Measurements from ENCODE around the gene KMO.

KMO gene

DNA sequence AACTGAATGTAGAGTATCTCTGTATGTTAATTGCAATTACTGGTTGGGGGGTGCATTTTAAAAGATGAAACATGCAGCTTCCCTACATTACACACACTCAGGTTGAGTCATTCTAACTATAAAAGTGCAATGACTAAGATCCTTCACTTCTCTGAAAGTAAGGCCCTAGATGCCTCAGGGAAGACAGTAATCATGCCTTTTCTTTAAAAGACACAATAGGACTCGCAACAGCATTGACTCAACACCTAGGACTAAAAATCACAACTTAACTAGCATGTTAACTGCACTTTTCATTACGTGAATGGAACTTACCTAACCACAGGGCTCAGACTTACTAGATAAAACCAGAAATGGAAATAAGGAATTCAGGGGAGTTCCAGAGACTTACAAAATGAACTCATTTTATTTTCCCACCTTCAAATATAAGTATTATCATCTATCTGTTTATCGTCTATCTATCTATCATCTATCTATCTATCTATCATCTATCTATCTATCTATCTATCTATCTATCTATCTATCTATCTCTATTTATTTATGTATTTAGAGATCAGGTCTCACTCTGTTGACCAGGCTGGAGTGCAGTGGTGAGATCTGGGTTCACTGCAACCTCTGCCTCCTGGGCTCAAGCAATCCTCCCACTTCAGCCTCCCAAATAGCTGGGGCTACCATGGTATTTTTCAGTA, 60.2 kb downstream of the KMO start:
- DNase-seq (ENCODE audit: low spot score) = no peak
- H3K36me3 Mint-ChIP-seq (ENCODE audit: low read depth) = peaks cover 2% of the 10 kb centered on the region
- H3K27me3 Mint-ChIP-seq (ENCODE audit: low read depth) = no peaks in the 10 kb centered on the region
- H3K27ac Mint-ChIP-seq = no peak overlapping the region
- H3K9me3 Mint-ChIP-seq = no peaks in the 10 kb centered on the region
- H3K4me1 Mint-ChIP-seq (ENCODE audit: low read depth) = peaks cover 3% of the 10 kb centered on the region
- no peak overlapping the region for H3K4me3 Mint-ChIP-seq

DNA sequence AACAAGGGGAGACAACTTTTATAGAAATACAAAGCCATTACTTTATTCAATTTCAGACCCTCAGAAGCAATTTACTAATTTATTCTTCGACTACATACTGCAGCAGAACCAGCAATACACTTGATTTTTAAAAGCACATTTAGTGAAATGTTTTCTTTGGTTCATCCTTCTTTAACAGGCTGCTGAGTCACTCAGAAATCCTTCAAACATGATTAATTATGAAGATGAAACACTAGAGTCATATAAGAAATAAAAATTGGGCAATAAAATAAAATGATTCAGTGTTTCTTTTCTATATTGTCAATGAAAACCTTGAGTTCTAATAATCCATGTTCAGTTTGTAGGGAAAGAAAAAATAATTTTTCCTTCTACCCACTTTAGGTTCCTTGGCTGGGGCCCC, 61.0 kb downstream of the KMO start:
- H3K9me3 Mint-ChIP-seq = no peaks in the 10 kb centered on the region
- H3K27ac Mint-ChIP-seq = no peak overlapping the region
- H3K36me3 Mint-ChIP-seq (ENCODE audit: low read depth) = peaks cover 2% of the 10 kb centered on the region
- DNase-seq (ENCODE audit: low spot score) = no peak
- no peak overlapping the region for H3K4me3 Mint-ChIP-seq
- H3K27me3 Mint-ChIP-seq (ENCODE audit: low read depth) = no peaks in the 10 kb centered on the region
- H3K4me1 Mint-ChIP-seq (ENCODE audit: low read depth) = peaks cover 3% of the 10 kb centered on the region

DNA sequence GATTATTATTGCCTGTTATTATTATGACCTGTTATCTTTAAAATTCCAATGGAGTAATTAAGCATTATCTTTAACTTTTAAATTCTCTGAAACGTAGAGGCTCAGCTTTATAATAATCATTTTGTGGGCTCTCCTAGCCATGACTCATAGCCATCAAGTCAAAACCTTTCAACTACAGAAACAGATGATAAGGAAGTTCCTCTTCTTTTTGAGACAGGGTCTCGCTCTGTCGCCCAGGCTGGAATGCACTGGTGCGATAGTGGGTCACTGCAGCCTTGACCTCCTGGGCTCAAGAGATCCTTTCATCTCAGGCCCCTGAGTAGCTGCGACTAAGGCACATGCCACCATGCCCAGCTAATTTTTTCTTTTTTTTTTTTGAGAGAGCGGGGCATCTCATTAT, 64.5 kb downstream of the KMO start:
- peaks cover 5% of the 10 kb centered on the region for H3K36me3 Mint-ChIP-seq (ENCODE audit: low read depth)

DNA sequence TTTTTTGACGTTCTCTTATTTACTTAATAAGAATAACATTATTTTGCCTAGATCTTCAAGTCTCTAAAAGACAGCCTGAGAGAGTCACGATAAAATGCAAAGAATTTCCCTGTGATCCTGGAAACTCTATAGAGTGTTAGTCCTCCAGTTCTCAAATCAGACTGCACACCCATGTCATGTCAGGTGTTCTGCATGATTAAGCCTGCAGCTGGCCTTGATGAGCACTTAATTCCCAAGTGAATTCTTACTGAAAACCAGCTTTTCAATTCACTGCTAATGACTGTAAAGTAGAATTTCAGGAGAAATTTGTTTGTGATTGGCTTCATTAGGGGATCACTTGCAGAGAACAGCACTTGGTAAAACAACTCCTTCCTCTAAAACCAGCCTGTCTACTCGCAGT, 66.1 kb downstream of the KMO start:
- Mint-ChIP-seq H3K4me1 (ENCODE audit: low read depth) (no peaks in the 10 kb centered on the region), H3K4me3 (no peak overlapping the region), H3K27ac (no peak overlapping the region), H3K36me3 (ENCODE audit: low read depth) (peaks cover 11% of the 10 kb centered on the region), H3K27me3 (ENCODE audit: low read depth) (no peaks in the 10 kb centered on the region), H3K9me3 (no peaks in the 10 kb centered on the region)
- no peak for DNase-seq (ENCODE audit: low spot score)

More for the DNA sequence above, 64.5 kb downstream of the KMO start:
- Mint-ChIP-seq H3K9me3 (no peaks in the 10 kb centered on the region), H3K27me3 (ENCODE audit: low read depth) (no peaks in the 10 kb centered on the region), H3K4me3 (no peak overlapping the region), H3K27ac (no peak overlapping the region), H3K4me1 (ENCODE audit: low read depth) (peaks cover 2% of the 10 kb centered on the region)
- DNase-seq (ENCODE audit: low spot score) = no peak

DNA sequence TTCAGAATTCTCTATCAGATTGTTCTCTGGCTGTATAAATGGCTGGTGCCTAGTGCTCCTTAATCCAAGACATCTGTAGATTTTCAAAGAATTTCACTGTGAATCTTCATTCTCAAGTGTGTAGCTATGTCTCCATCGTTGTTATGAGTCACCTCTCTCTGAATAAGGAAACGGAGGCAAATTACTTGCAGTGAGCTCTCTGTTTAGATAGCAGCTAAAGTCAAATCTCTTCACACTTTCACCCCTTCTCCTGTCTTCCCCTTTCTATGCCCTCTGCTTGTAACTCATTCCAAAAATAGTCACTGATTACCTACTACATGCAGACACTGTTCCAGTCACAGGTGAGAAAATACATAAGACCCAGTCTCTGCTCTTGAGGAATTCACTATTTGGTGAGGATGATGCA, 68.3 kb downstream of the KMO start:
- Mint-ChIP-seq H3K36me3 (ENCODE audit: low read depth) (peaks cover 9% of the 10 kb centered on the region), H3K27ac (no peak overlapping the region), H3K4me1 (ENCODE audit: low read depth) (no peaks in the 10 kb centered on the region), H3K9me3 (no peaks in the 10 kb centered on the region), H3K4me3 (no peak overlapping the region), H3K27me3 (ENCODE audit: low read depth) (no peaks in the 10 kb centered on the region)
- DNase-seq (ENCODE audit: low spot score) = no peak

DNA sequence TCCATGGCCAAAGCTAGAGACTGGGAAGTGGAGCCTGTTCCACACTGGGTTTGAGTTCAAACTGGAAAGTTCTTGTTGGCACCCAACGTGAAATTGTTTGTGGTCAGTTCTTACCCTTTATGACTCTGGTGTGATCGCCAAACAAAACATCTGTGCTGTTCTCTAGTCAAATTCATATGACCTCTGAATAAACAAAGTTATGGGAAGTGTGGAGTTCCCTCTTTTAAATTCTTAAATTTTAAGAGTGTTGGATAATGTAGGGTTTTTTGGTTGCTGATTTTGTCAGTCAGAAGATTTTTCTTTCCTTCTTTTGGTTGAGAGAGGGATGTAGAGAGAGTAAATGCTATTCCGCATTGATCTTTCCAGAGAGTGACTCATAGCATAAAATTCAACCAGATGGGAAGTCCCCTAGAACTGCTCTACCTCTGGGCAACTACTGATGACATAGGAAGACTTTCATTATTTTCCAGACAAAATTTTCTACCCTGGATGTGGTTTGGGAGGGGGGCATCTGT, 71.6 kb downstream of the KMO start:
- Mint-ChIP-seq H3K27ac (no peak overlapping the region), H3K9me3 (no peaks in the 10 kb centered on the region), H3K36me3 (ENCODE audit: low read depth) (peaks cover 9% of the 10 kb centered on the region), H3K4me3 (no peak overlapping the region), H3K27me3 (ENCODE audit: low read depth) (no peaks in the 10 kb centered on the region), H3K4me1 (ENCODE audit: low read depth) (no peaks in the 10 kb centered on the region)
- DNase-seq (ENCODE audit: low spot score) = no peak

DNA sequence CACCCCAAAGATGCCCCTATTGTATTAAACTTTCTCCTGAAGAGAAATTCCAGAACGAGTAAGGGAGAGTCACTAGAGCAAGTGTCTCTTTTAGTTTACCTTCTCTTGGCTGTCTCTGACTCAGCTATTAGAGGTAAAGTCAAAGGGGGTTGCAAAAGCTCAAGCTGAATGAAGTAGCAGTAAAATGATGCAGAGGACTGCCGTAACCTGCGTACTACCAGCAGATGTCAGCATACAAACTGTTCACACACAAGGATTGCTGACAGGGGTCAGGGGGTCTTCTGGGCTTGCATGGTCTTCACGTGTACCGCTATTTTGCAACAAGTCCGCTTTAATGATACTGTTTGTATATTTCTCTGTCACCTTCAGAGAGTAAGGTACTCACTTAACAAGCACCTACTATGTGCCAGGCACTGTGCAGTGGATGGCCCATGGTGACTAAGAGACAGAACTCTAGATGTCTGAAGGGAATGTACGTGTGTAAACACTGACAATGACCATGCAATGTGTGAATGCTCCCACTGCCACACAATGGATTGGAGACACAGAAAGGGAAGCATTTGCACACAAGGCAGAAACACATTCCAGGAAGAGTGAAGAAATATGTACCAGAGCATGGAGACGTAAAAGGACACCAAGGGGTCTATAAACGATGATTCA, 73.1 kb downstream of the KMO start:
- Mint-ChIP-seq H3K36me3 (ENCODE audit: low read depth) (peaks cover 9% of the 10 kb centered on the region), H3K27ac (no peak overlapping the region), H3K9me3 (no peaks in the 10 kb centered on the region), H3K4me3 (no peak overlapping the region), H3K4me1 (ENCODE audit: low read depth) (no peaks in the 10 kb centered on the region), H3K27me3 (ENCODE audit: low read depth) (no peaks in the 10 kb centered on the region)
- no peak for DNase-seq (ENCODE audit: low spot score)

DNA sequence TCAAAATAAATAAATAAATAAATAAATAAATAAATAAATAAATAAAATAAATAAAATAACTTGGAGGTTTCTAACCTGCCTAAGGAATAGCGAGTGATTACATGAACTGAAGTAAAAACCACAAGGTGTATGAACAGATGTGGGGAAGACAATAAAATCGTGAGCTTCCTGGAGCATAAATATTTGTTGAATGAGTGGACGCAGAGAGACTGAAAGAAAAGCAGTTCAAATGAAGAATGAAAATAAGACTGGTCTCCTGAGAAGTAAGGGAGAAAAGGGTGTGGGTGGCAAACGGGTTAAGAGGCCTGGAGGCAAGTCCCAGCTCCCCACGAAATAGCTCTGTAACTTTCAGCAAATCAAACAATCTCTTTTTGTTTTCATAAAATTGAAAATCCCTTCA, 74.4 kb downstream of the KMO start:
- H3K36me3 Mint-ChIP-seq (ENCODE audit: low read depth) = peaks cover 7% of the 10 kb centered on the region
- no peaks in the 10 kb centered on the region for H3K9me3 Mint-ChIP-seq
- H3K27me3 Mint-ChIP-seq (ENCODE audit: low read depth) = no peaks in the 10 kb centered on the region
- no peaks in the 10 kb centered on the region for H3K4me1 Mint-ChIP-seq (ENCODE audit: low read depth)
- DNase-seq (ENCODE audit: low spot score) = no peak
- no peak overlapping the region for H3K27ac Mint-ChIP-seq
- no peak overlapping the region for H3K4me3 Mint-ChIP-seq

DNA sequence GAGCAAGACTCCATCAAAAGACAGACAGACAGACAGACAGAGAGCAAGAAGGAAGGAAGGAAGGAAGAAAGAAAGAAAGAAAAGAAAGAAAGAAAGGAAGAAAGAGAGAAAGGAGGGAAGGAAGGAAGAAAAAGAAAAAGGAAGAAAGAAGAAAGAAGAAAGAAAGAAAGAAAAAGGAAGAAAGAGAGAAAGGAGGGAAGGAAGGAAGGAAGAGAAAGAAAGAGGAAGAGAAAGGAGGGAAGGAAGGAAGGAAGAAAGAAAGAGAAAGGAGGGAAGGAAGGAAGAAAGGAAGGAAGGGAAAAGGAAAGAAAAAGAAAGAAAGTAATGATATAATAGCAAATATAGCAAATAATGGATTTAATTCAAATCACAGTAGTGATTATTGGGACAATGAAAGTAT, 75.3 kb downstream of the KMO start:
- Mint-ChIP-seq H3K4me3 (no peak overlapping the region), H3K27ac (no peak overlapping the region), H3K4me1 (ENCODE audit: low read depth) (no peaks in the 10 kb centered on the region), H3K27me3 (ENCODE audit: low read depth) (no peaks in the 10 kb centered on the region), H3K36me3 (ENCODE audit: low read depth) (peaks cover 3% of the 10 kb centered on the region), H3K9me3 (no peaks in the 10 kb centered on the region)
- no peak for DNase-seq (ENCODE audit: low spot score)

DNA sequence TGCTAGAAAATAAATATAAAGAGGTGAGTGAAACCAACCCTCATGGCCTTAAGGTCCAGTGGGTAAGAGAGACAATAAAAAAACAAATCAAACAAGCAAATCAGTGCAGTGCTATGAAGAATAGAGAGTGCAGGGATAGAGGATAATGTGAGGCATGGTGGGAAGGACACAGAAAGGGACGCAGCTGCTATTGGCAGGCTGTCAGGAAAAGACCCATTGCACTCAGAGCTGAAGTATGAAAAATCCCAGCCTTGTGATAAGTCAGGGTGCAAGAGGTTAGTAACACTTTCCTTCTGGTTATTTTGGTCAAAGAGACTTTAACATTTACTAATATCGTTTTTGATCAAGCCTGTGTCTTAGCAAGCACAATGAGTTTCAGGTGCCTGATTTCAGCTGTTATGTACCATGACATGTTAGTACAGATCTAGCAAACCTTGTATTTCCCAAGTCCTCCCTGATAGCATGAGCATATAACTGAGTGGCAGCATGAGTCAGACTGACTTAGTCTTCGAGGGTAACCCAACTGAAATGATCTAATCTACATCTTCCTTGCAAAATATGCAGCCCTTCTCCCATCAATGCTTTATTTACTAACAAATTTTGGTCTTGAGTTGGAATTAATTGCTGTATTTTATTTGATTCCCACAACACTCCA, 76.3 kb downstream of the KMO start:
- Mint-ChIP-seq H3K4me1 (ENCODE audit: low read depth) (peaks cover 4% of the 10 kb centered on the region), H3K9me3 (no peaks in the 10 kb centered on the region), H3K4me3 (no peak overlapping the region), H3K36me3 (ENCODE audit: low read depth) (no peaks in the 10 kb centered on the region), H3K27ac (no peak overlapping the region), H3K27me3 (ENCODE audit: low read depth) (no peaks in the 10 kb centered on the region)
- no peak for DNase-seq (ENCODE audit: low spot score)

DNA sequence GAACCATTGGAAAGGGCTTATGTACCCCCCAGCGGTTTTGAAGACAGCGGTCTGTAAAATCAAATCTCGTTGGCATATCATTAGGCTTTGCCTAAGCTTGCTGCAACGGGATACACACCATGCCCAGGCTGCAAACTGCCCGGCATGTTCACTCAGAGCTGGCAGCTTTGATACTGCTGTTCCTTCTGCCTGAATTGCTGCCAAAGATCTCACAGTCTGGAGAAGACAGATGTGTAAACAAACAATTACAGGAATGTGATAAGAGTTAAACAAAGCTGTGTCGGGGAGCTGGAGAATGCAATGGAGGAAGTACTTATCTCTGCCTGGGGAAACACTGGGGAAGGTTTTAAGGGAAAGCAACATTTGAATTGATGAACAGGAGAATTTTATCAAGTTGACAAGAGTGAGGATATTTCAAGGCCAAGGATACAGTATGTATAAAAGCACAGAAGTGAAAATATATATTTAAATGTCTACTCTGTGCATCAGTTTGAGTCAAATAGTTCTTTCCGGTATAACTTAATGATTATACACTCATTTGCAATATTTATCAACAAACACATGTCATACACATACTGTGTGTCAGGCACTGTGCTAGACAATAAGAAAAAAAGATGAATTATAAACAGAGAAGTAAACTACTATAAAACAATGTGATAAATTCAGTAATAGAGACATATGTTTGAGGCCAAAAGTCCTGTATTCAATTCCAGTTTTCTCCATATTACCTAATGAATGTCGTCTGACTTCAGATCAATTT, 78.1 kb downstream of the KMO start:
- Mint-ChIP-seq H3K27ac (no peak overlapping the region), H3K4me3 (no peak overlapping the region), H3K27me3 (ENCODE audit: low read depth) (no peaks in the 10 kb centered on the region), H3K36me3 (ENCODE audit: low read depth) (no peaks in the 10 kb centered on the region), H3K9me3 (no peaks in the 10 kb centered on the region), H3K4me1 (ENCODE audit: low read depth) (peaks cover 4% of the 10 kb centered on the region)
- no peak for DNase-seq (ENCODE audit: low spot score)

DNA sequence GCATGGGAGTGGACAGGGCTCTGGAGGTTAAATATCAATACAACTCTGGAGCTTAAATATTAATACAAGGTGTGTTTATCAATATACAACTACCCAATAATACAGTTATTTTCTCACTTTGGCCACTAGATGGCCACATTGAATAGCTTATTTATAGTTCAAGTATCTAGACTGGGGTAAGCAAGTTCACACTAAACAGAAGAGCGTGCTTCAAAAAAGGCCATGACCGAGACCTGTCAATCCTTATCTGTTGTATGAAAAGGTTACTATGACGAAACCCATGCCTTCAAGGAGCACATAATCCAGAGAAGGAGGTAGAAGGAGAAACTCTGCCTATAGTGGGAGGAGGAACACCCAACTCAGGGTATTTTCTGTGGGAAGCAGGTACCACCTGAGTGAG, 78.9 kb downstream of the KMO start:
- no peak overlapping the region for H3K4me3 Mint-ChIP-seq
- no peaks in the 10 kb centered on the region for H3K27me3 Mint-ChIP-seq (ENCODE audit: low read depth)
- no peak overlapping the region for H3K27ac Mint-ChIP-seq
- H3K9me3 Mint-ChIP-seq = no peaks in the 10 kb centered on the region
- H3K4me1 Mint-ChIP-seq (ENCODE audit: low read depth) = peaks cover 4% of the 10 kb centered on the region
- no peak for DNase-seq (ENCODE audit: low spot score)
- no peaks in the 10 kb centered on the region for H3K36me3 Mint-ChIP-seq (ENCODE audit: low read depth)

DNA sequence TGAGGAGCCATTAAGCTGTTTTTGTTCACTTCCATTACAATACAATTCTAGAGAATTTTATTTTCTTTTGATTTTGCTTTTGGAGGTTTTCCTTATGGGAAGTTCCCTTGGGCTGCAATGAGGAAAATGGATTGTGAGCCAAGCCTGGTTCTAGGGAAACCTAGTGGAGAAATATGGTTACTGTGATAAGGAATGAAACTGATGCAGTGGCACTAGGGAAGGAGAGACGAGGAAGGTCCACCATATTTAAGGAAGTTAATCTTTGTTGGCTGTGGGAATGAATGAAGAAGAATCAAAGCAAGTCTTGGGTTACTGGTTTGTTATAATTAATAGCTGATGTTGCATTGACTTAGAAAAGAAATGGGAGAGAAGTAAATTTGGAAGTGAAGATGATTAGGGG, 79.6 kb downstream of the KMO start:
- no peak for DNase-seq (ENCODE audit: low spot score)
- Mint-ChIP-seq H3K27ac (no peak overlapping the region), H3K9me3 (no peaks in the 10 kb centered on the region), H3K4me3 (no peak overlapping the region), H3K4me1 (ENCODE audit: low read depth) (peaks cover 4% of the 10 kb centered on the region), H3K27me3 (ENCODE audit: low read depth) (no peaks in the 10 kb centered on the region), H3K36me3 (ENCODE audit: low read depth) (no peaks in the 10 kb centered on the region)

Measured in T-helper 2 cell treated with Interferon-gamma antibody and Interleukin-4, amounts not matched to agents 5 μg/mL and 100 μg/mL, for 36 hours (primary cell).